GM15510 (cell line): Measurements from ENCODE around the gene SLC25A25.

Source experiments
- POLR2A ChIP-seq: IDR thresholded peaks from 3 replicates; pipeline ENCODE4 v1.6.1; 2011; ENCODE audit warnings: borderline replicate concordance; ENCODE audit not compliant: insufficient read length; ENCODE audit errors: extremely low read depth

SLC25A25 gene

DNA sequence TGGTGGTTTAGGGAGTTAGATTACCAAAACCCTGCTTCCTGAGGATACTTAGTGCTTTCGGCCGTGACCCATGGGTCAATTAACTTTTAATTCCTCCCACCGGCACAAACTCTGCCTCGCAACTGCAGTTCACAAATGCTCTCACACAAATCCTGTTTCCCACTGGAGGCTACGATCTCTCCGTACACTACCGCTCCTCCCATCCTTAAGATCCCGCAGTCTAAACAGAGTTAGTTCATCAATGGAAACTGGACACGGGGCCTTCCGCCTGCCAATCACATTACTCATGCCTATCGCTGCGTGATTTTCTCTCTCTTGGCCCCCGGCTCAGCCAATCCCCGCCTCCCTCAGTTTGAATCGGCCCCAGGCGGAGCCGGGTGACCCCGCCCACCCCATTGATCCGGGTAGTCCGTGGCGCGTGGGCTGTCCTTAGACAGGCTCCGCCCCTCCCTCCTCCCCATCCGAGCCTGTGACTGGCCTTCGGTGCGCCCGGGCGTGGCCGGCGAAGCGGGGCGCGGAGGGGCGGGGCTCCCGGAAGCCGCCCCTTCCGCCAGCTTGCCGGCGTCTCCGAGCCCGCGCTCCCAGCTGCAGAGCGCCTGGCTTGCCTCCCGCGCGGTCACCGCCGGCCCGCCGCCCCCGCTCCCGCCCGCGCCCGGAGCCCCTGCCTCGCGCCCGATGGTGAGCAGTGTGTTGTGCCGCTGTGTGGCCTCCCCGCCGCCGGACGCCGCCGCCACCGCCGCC lies at the start of gene SLC25A25:
SLC25A25 (plus strand) TSS at position 588 of the 741 bp plus-strand sequence; CDS start at position 676, 88 bp downstream.
- TF ChIP-seq POLR2A: peak; percentile 81

- no peak for TF ChIP-seq POLR2A
These were observed 47.3 kb upstream of the SLC25A25 start for GRCh38 chr9:128020692-128021091.

GRCh38 chr9:128021098-128021497 lies 46.9 kb upstream of the SLC25A25 start:
- TF ChIP-seq POLR2A: no peak

DNA sequence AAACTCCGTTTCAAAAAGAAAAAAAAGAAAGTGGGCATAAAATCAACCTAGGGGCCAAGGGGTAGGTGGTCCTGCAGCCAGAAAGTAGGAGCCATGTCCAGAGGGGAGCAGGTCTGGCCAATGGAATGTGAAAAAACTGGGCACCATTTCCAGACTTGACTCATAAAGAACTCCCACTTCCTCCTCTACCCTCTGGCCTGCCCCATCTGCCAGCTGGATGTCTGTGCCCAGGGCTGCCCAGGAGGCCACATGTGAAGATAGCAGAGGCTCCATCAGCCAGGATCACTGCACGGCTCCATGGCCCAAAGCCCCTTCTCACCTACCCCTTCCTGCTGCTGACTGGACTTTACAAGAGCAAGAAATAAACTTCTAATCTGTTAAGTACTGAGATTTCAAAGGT lies 45.1 kb upstream of the SLC25A25 start:
- TF ChIP-seq POLR2A: no peak

DNA sequence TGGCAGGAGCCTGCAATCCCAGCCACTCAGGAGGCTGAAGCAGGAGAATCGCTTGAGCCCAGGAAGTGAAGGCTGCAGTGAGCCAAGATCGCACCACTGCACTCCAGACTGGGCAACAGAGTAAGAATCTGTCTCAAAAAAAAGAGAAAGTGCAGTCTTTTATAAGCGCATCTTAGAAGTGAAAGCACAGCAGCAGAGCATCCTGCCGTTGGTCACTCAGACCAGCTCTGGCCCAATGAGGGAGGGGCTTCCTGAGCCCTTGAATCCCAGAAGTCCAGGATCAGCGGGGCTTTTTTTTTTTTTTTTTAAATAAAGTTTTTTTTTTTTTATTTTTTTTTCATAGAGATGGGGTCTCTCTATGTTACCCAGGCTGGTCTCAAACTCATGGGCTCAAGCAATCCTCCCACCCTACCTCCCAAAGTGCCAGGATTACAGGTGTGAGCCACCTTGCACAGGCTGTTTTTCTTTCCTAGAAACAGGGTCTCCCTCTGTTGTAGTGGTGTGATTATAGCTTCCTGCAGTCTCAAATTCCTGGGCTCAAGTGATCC lies 43.2 kb upstream of the SLC25A25 start:
- no peak for TF ChIP-seq POLR2A

GRCh38 chr9:128025736-128026135 lies 42.3 kb upstream of the SLC25A25 start:
- TF ChIP-seq POLR2A: no peak

DNA sequence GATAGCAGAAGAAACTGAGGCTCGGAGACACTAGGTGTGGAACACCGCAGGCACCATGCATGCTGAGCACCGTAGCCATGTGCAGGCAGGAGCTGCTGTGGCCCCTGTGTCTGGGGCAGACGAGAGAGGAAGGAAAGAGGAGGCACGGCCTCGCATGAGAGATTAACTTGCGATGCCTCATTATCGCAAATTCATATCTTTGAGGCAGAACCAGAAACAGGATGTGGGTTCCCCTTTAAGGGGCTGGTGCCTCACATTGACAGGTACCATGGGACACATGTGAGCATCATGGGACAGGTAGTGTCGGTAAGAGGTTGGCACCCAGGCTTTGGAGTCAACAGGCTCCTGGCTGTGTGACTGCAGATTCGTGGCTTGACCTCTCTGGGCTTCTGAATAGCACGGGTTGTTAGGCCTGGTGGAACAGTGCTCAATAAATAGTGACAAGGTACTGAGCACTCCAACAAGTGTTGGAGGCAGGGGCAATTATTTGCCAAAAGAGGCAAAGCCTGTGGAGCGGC lies 41.7 kb upstream of the SLC25A25 start:
- peak; percentile 48 for TF ChIP-seq POLR2A

GRCh38 chr9:128026773-128027541 lies 41.1 kb upstream of the SLC25A25 start:
- no peak for TF ChIP-seq POLR2A

- no peak for TF ChIP-seq POLR2A
These were observed 40.3 kb upstream of the SLC25A25 start for GRCh38 chr9:128027705-128028104.

GRCh38 chr9:128033609-128034008 lies 34.4 kb upstream of the SLC25A25 start:
- no peak for TF ChIP-seq POLR2A

DNA sequence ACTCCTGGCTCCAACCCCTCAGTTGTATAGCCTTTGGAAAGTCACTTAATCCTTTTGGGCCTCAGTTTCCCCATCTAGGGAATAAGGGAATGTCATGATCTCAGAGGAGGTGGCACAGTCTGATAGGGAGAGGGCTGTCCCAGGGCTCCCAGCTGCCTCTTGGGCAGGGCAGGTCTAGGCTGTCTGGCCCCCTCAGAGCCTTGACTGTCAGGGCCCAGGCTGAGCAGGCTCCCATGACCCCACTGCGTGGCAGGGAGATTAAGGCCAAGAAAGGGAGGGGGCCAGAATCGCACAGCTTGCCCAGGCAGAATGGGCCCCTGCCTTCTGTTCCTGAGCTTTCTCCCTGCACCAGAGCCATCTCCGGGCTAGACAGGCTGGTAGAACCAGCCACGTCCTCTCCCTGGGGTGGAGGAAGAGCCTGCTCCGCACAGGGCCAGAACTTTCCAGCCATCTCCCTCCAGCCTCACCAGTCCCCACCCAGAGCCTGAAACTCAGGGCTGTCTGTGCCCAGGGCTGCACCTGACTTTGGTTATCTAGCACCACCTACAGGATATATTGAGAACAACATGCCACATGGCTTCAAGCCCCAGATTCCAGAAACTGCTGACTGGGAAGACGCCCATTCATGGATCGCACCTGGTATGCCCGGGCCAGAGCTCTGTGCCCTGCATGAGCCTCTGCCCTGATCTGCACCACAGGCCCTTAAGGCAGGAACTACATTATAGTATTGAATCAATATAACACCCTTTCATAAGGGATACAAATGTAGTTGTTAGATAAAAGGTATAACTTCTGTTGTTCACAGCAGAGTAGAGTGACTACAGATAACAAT lies 33.0 kb upstream of the SLC25A25 start:
- no peak for TF ChIP-seq POLR2A

GRCh38 chr9:128042043-128042442 lies 26.0 kb upstream of the SLC25A25 start:
- no peak for TF ChIP-seq POLR2A

DNA sequence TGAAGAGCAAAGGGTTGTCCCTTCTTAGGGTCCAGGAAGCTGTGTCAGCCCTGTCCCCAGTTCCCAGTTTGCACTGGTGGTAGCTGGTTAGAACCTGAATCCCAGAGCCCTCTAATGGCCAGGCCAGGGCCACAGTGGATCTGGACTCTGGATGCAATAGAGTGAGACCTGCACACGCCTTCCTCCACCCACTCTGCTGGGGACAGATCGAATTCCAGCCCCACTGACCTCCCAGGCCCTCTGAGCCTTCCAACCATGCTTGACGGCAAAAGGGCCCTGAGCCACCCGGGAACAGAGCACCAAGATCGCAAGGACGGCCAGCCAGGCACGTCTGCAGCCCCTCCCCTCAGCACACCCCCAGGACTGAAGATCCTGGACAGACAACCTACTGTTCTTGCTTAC lies 24.6 kb upstream of the SLC25A25 start:
- no peak for TF ChIP-seq POLR2A

- no peak for TF ChIP-seq POLR2A
These were observed 22.2 kb upstream of the SLC25A25 start for GRCh38 chr9:128045831-128046230.
